HG03469 (cell line): Measurements from ENCODE around the gene TRIP12.
"Not testable (repeated sequence)": the region's sequence is repeated elsewhere in the genome, so short reads cannot be mapped to it uniquely, and the experiment has no call there.

ENCODE experiments used
- ATAC-seq: cut with Tn5 transposase; IDR thresholded peaks from one replicate; pipeline ENCODE4 v1.9.1; 2021; ENCODE audit warnings: mild to moderate bottlenecking, moderate library complexity, moderate number of reproducible peaks; ENCODE audit not compliant: unreplicated experiment

Gene TRIP12

DNA sequence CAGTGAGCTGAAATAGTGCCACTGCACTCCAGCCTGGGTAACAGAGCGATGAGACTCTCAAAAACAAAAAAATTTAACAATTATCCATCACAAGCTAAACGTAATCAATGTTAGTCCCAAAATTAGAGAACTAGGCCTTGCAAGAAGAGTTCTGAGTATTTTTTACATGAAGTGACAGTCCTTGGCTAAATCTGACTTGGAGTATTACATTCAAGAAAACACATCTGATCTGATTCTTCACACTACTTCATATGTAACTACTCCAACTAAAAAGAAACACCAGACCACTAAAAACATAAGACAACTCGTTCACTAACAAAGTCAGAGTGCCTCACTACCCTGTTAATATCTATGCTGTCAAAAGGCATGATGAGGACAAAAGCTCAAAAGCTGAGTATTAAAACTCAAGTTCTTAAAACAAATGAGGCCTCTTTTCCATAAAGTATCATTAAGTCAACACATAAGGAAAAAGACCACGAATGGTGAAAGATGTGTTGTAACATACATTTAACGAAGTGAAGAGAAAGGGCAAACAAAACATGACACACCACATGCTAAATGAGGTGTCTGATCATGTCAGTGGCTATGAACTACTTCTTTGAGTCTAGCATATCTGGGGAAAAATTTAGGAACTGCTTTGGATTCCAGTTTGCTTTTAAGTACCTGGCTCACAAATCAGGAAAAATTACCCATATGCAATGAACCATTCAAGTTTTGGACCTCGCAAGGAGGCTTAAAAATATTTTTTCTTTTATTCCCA is 42.4 kb downstream of the TRIP12 start:
- no peak for ATAC-seq

DNA sequence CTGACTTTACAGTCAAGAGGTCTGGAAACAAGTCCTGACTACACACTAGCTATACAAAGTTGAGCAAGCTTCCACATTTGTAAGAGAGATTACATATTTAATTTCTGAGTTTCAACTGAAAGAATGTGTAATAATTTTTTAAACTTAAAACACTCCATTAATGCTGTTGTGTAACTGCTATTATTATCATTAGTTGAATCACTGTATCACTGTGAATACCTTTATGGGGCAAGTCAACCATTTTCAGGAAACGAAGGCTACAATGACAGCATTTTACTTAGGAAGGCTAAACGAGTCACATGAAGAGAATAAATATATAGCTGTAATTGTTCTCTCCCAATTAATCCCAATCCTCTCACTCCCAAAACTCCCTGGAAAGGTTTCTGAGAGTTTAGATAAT is 46.3 kb downstream of the TRIP12 start:
- no peak for ATAC-seq

DNA sequence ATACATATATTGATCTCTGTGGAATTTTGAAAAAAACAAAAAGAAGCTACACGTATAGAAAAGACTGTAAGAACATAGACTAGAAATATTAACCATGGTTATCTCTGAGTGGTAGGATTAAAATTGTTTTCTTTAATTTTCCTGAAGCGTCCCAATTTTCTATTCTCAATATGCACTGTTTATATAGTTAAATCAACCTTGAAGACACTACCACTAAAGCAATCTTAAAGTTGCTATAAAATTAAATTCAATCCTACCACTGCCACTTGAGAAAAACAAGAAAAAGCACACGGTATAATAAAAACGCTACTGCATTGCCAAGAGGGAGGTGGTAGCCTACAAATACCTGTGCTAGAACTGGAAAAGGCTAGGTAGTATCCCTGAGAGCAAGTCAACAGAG is 47.2 kb downstream of the TRIP12 start:
- no peak for ATAC-seq

DNA sequence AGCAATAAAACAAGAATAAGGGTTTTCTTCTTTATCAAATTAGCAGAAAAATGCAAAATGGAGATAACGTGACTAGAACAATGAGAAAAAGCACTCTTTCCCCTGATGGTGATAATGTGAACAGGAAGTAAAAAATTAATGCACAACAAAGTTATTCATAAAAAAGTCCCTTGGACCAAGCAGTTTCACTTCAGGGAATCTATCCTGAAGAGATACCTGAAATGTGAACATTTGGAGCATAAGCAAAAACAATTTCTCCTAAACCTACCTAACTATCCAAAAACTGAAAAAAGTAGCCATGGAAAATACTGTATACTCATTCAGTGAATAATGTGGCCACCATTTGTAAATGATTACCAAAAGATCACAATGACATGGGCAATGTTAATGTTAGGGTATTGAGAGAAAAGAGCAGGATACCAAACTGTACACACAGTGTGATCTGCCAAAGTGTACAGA is 48.7 kb downstream of the TRIP12 start:
- peak; percentile 65 for ATAC-seq

DNA sequence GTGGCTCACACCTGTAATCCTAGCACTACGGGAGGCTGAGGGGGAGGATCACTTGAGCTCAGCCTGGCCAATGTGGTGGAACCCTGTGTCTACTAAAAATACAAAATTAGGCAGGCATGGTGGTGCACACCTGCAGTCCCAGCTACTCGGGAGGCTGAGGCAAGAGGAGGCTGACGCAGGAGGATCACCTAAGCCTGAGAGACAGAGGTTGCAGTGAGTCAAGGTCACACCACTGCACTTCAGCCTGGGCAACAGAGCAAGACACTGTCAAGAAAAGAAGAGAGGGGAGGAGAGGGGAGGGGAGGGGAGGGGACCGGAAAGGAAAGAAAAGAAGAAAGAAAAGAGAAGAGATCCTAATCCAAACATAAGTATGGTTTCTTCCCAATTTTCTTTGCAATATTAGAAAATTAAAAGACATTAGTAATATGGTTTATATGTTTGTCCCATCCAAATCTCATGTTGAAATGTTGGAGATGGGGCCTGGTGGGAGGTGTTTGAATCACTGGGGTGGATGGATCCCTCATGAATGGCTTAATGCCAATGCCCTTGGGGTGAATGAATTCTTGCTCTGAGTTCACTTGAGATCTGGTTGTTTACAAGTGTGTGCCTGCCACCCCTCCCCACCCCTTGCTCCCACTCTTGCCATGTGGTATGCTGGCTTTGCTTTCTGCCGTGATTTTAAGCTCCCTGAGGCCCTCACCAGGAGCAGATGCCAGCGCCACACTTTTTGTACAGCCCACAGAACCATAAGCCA is 50.7 kb downstream of the TRIP12 start:
- ATAC-seq = no peak

DNA sequence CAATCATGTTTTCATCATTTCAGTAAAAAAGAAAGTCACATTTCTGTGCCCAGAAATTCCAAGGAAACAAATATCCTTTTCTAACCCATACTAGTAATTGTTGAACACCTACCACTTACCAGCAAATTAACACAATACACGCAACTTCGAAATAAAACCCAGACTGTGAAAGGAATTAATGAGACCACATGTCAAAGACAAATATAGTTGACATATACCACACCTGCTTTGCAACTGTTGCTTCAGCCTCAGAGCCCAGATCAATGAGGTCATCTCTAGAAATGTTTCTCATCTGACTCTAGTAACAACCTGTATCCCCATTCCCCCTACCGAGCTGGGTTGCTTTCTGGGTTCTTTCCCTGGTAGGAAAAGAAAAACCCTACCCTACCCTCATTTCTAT is 52.6 kb downstream of the TRIP12 start:
- ATAC-seq = no peak

DNA sequence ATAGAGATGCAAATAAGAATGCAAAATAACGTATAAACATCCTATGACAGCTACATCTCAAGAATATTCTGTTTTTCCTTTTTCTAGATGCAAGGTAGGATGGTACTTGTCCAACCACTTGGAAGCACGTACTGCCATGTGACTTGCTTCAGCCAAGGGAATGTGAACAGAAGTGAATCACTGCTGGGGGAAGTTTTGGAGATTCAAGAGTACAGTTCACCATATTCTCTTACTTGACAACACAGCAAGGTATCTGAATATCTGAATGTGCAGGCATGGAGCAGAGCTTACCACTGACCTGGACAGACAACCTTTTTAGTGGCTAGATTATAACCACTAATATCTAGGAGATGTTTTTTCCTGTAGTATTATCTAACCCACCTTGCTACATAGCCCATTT is 53.0 kb downstream of the TRIP12 start:
- ATAC-seq = no peak

DNA sequence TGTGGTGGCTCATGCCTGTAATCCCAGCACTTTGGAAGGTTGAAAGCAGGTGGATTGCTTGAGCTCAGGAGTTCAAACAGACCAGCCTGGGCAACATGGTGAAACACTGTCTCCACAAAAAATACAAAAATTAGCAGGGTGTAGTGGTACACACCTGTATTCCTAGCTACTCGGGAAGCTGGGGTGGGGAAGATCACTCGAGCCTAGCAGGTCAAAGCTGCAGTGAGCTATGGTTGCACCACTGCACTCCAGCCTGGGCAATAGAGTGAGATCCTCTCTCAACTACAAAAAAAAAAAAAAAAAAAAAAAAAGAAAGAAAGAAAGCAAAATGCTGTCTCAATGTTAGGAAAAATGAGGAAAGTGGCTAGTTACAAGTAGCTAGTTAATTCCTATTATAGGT is 56.8 kb downstream of the TRIP12 start:
- no peak for ATAC-seq

DNA sequence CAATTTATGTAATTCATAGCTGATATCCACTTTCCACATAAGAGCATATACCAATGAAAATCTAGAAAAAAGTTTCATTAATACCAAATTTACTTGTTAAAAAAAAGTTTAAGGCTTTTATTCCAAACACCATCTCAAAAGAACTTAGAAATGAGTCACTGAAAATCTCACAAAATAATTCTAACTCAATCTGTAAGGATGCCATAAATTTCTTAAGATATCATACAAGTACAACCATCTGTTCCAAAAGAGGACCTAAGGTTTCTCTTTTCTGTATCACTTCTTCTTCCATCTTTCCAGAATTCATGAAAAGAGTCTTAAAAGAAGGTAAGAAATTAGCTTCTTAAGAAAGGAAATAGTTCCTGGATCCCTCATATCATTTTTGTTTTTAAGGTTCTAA is 60.4 kb downstream of the TRIP12 start:
- no peak for ATAC-seq

DNA sequence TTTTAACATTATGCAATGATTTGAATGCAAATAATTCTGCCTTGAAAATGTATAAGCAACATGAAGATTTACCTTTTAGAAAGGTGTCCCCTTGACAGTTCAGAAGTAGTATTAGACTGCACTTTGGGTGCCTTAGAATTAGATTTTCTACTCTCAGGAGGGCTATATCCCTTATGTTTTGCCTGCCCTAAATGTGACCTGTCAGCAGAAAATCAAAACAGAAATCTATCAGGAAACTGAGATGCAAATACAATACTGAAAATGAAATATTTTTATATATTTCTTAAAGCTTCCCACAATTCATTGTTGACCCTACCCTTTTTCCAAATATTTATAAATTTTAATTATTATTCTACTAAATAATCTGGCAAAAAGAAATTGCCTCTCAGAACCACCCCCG is 61.5 kb downstream of the TRIP12 start:
- ATAC-seq = no peak

DNA sequence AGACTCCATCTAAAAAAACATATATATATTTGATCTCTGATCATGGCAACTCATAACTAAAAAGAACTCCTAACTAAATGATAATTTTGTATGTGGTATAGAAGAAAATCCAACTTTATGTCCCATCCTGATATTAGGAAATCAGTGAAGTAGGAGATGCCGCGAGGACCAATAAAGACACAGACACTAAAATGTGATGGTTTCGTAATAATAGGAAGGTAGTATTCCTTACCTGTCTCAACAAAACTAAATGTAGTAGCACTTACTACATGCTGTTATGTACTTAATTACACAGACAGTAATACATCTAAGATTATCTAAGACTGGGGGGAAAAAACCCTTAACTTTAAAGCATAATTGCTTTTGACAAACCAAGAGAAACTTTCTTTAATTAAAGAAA is 63.5 kb downstream of the TRIP12 start:
- ATAC-seq = no peak

DNA sequence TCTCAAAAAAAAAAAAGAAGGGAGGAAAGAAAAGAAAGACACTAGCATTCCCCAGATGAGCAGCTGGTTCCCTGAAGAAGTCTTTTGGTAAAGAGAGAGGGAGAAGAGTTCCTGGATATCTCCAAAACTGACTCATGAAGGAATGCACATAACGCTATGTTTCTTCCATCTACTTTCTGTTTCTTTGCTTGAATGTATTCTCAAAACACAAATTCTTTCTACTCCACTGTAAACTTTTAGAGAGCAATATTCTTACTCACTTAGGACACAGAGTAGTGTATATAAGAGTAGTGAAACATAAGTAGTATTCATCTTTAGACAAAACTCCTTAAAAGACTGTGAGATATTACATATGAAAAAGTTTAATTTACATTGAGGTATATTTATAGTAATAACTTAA is 64.2 kb downstream of the TRIP12 start:
- no peak for ATAC-seq

DNA sequence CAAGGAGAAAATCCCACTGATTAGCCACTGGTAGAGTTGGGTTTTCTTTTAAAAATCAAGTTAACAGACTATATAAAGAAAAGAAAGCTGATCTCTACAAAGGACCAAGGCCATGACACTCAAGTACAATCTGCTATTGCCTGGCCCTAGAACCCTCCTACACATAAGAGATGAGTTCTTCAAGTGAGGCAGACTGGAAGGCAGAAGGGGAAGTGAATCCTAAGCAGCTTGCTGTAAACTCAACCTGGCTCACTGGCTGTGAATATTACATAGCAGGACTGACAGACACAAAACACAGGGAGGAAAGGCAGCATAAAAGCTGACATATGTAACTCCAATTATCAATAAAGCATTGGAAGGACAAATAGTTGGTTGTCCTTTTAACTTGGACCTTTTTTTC is 65.4 kb downstream of the TRIP12 start:
- peak; percentile 92 for ATAC-seq

DNA sequence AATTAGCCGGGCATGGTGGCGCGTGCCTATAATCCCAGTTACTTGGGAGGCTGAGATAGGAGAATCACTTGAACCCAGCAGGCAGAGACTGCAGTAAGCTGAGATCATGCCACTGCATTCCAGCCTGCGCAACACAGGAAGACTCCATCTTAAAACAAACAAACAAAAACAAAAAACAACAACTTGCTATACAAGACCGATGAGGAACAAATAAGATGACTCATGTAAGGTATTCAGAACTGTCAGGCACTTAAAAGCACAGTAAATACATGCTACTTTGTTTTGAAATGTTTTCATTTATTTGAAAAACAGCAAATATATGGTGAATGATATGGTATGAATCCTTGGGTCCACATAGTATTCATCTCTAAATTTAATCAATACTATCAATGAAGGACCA is 66.7 kb downstream of the TRIP12 start:
- no peak for ATAC-seq

DNA sequence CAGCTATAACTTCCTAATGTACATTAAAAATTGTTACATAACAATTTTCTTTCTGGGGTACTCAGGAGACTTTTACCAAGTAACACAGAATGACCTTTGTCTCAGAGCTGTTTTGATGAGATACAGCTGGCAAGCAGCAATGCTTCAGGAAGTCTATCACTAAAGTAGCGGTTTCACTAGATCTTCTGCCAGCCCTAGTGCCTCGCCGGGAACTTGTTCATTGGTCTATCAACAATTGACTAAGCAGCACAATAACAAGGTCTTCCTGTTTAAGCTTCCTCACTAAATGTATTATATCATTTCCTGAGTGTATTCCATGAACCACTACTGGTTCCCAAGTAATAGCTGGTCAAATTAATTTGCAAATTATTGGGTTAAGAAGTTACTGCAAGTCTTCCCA is 69.2 kb downstream of the TRIP12 start:
- ATAC-seq = peak; percentile 46

DNA sequence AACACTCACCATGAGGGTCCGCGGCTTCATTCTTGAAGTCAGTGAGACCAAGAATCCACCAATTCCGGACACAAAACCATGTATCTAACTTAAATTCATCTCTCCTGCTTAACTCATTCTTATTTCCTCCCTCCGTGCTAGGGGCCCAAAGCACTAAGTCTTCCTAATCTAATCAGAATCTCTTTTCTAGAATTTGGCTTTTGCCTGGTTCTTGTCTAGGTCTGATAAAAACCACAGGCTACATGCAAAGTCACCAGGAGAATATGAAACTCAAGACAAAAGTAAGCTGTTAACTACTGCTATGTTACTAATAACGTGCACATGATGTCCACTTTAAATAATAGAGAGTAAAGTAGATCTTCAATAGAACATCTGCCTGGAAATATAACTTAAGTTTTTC is 69.9 kb downstream of the TRIP12 start:
- ATAC-seq = no peak

DNA sequence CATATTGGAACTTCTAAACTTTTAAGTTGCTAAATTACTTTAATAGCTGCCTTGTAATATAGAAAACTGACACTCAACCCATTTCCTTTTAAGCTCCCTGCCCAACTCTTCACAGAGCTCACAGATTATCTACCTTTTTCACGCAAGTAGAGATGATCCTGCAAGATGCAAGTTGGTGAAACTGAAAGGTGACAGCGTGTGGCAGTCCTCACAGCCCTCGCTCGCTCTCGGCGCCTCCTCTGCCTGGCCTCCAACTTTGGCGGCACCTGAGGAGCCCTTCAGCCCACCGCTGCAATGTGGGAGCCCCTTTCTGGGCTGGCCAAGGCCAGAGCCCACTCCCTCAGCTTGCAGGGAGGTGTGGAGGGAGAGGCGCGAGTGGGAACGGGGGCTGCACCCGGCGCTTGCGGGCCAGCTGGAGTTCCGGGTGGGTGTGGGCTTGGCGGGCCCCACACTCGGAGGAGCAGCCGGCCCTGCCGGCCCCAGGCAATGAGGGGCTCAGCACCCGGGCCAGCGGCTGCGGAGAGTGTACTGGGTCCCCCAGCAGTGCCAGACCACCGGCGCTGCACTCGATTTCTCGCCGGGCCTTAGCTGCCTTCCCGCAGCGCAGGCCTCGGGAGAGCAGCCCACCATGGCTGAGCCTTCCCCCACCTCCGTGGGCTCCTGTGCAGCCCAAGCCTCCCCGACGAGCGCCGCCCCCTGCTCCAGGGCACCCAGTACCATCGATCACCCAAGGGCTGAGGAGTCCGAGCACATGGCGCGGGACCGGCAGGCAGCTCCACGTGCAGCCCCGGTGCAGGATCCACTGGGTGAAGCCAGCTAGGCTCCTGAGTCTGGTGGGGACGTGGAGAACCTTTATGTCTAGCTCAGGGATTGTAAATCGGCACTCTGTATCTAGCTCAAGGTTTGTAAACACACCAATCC is 71.2 kb downstream of the TRIP12 start:
- not testable (repeated sequence) for ATAC-seq

DNA sequence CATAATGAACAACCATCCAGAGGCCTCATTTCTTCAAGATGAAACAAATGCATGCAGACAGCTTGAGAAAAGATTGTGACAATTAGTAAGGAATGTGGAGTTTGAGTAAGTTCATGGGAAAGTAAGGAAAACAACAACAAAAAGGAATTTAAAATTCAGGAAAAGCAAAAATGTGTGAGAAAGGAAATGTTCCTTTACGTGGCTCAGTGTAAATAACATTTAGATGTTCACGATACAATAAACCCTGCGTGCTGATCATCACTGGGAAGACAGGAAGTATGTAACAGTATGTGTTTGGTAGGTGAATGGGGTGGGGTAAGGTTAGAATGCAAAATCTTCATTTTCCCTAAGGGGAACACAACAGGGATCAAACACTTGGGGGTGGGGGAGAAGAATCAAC is 72.7 kb downstream of the TRIP12 start:
- no peak for ATAC-seq

DNA sequence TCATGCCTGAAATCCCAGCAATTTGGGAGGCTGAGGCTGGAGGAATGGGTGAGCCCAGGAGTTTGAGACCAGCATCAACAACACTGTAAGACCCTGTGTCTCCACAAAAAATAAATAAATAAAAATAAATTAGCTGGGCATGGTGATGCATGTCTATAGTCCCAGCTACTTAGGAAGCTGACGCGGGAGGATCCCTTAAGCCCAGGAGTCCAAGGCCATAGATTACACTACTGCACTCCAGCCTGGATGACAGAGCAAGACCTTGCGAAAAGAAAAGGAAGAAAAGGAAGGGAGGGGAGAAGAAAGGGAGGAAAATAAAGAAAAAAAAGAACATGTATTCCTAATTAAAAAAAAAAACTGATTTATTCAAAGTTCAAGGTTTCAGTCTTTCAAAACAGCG is 78.2 kb downstream of the TRIP12 start:
- no peak for ATAC-seq

DNA sequence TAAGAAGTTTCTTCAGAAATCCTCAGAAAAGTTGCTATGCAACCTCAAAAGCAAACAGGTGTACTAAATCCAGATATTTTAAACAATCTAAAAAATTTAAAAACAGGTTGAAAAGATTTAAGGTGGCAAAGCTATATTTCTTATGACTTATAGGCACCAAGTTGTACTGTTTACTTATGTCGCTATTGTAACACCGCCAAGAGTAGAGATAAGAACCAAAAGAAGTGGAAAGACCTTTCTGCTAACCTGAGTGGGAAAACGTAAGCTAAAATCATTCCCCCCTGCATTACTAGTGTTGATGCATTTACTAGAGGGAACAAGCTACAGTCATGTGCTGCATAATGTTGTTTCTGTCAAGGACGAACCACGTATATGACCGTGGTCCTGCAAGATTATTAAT is 83.1 kb downstream of the TRIP12 start:
- ATAC-seq = no peak

DNA sequence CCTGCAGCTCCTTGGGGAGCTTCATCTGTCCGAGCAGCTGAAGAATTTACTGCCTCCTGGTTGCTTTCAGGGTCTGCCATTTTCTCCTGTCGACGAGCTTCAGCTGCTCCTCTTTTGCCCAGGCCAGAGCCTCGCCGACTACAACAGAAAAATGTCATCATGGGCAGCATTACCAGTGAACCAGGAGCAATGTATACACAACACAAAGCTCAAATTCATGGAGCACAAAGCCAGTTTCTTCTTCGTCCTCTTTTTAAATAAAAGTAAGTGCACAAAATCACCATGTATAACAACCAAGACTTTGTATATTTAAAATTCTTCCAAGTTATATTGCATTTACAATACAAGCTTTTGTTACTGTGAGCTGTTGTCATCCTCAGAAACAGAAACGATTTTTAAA is 85.0 kb downstream of the TRIP12 start:
- ATAC-seq = no peak
